Activated CD8-positive, alpha-beta T cell treated with anti-CD3 and anti-CD28 coated beads for 36 hours (primary cell): ENCODE measurements around the gene PRKN. TPM values are rescaled to one million over a fixed set of nuclear protein-coding genes. Genes with fewer than 3 reads are reported as not detected.

Experiments
- ATAC-seq: fragments of 200-7000 bp; cut with Tn5 transposase; one replicate; pipeline ENCODE4 v1.10.0; 2021; ENCODE audit warnings: mild to moderate bottlenecking, moderate library complexity
- CTCF ChIA-PET: fragments of 350-600 bp; sonication (Branson Sonifier 250); formaldehyde crosslinking; loops from one replicate; lab custom pipeline; 2021; ENCODE audit warnings: antibody characterized with exemption; lab: Charles Lee
- POLR2A ChIA-PET: fragments of 350-600 bp; sonication (Branson Sonifier 250); formaldehyde crosslinking; loops from one replicate; lab custom pipeline; 2021; ENCODE audit warnings: antibody characterized with exemption; lab: Charles Lee
- DNase-seq: peaks from one replicate; pipeline ENCODE4 v3.0.0-alpha.2; 2020
- H3K27ac Mint-ChIP-seq: one replicate; pipeline ENCODE4 v1.8.0; 2021; ENCODE audit warnings: mild to moderate bottlenecking, mixed read lengths
- H3K27me3 Mint-ChIP-seq: one replicate; pipeline ENCODE4 v1.8.0; 2021; ENCODE audit warnings: mixed read lengths
- H3K36me3 Mint-ChIP-seq: one replicate; pipeline ENCODE4 v1.8.0; 2021; ENCODE audit warnings: low read depth, mixed read lengths
- H3K4me1 Mint-ChIP-seq: one replicate; pipeline ENCODE4 v1.8.0; 2021; ENCODE audit warnings: low read depth, mixed read lengths
- H3K4me3 Mint-ChIP-seq: one replicate; pipeline ENCODE4 v1.8.0; 2021; ENCODE audit warnings: mild to moderate bottlenecking, moderate library complexity, mixed read lengths
- H3K9me3 Mint-ChIP-seq: one replicate; pipeline ENCODE4 v1.8.0; 2021; ENCODE audit warnings: mixed read lengths
- CTCF ChIP-seq: fragments of 200-600 bp; IDR thresholded peaks from one replicate; pipeline ENCODE4 v1.8.0; 2022; ENCODE audit warnings: antibody characterized with exemption, mild to moderate bottlenecking
- intact Hi-C: fragments of 100-400 bp; cut with micrococcal nuclease; formaldehyde crosslinking; loops from one replicate; pipeline ENCODE4 v1.10.0; 2022
- total RNA-seq, 2 experiments: library from RNA; stranded (reverse); gene quantifications; one replicate each; pipeline ENCODE4 v1.2.3, GENCODE V29; 2021

Gene PRKN
- total RNA-seq, 2 experiments from 2014 or later = 1.2 to 1.4 TPM

- no peaks in the 10 kb centered on the region for H3K9me3 Mint-ChIP-seq
- ChIA-PET POLR2A (no interaction called here), CTCF (interaction anchor here (0.9 kb wide), 1 partner anchor 17 kb away, joined by 3 read pairs; no protein-coding TSS in a partner anchor)
- no peaks in the 10 kb centered on the region for H3K36me3 Mint-ChIP-seq
- no peaks in the 10 kb centered on the region for H3K27me3 Mint-ChIP-seq
- H3K27ac Mint-ChIP-seq = no peak overlapping the region
- no peak for TF ChIP-seq CTCF
- H3K4me3 Mint-ChIP-seq = no peak overlapping the region
- no peak for DNase-seq
- ATAC-seq = no peak
- intact Hi-C loops = no loop called here
- H3K4me1 Mint-ChIP-seq = no peaks in the 10 kb centered on the region
Measured at GRCh38 chr6:161435748-161436070, 1291.9 kb downstream of the PRKN start.

- Mint-ChIP-seq H3K4me1 (no peaks in the 10 kb centered on the region), H3K27me3 (no peaks in the 10 kb centered on the region), H3K27ac (no peak overlapping the region), H3K9me3 (no peaks in the 10 kb centered on the region), H3K36me3 (no peaks in the 10 kb centered on the region), H3K4me3 (no peak overlapping the region)
- ATAC-seq (no peak), DNase-seq (no peak)
- intact Hi-C loops = no loop called here
- CTCF ChIA-PET = interaction anchor here (0.9 to 1.0 kb wide), 2 partner anchors 17 kb away, joined by 3 to 4 read pairs; no protein-coding TSS in a partner anchor
- POLR2A ChIA-PET = no interaction called here
- TF ChIP-seq CTCF = no peak
Measured at GRCh38 chr6:161434921-161435747, 1292.4 kb downstream of the PRKN start.

GRCh38 chr6:161434350-161434749 is 1293.2 kb downstream of the PRKN start:
- ATAC-seq (no peak), DNase-seq (no peak)
- ChIA-PET POLR2A (no interaction called here), CTCF (interaction anchor here (1.0 kb wide), 1 partner anchor 16 kb away, joined by 4 read pairs; no protein-coding TSS in a partner anchor)
- Mint-ChIP-seq H3K27ac (no peak overlapping the region), H3K4me1 (no peaks in the 10 kb centered on the region), H3K9me3 (peaks cover 1% of the 10 kb centered on the region), H3K4me3 (no peak overlapping the region), H3K36me3 (peaks cover 1% of the 10 kb centered on the region), H3K27me3 (no peaks in the 10 kb centered on the region)
- TF ChIP-seq CTCF = no peak
- intact Hi-C loops = no loop called here

GRCh38 chr6:161432546-161432945 is 1295.0 kb downstream of the PRKN start:
- ATAC-seq (no peak), DNase-seq (no peak)
- H3K4me3 Mint-ChIP-seq = no peak overlapping the region
- H3K27me3 Mint-ChIP-seq = no peaks in the 10 kb centered on the region
- H3K4me1 Mint-ChIP-seq = no peaks in the 10 kb centered on the region
- intact Hi-C loops = no loop called here
- H3K27ac Mint-ChIP-seq = no peak overlapping the region
- H3K36me3 Mint-ChIP-seq = peaks cover 2% of the 10 kb centered on the region
- peaks cover 4% of the 10 kb centered on the region for H3K9me3 Mint-ChIP-seq
- ChIA-PET POLR2A (no interaction called here), CTCF (no interaction called here)
- no peak for TF ChIP-seq CTCF

- Mint-ChIP-seq H3K36me3 (peaks cover 2% of the 10 kb centered on the region), H3K9me3 (peaks cover 4% of the 10 kb centered on the region), H3K4me3 (no peak overlapping the region), H3K27me3 (no peaks in the 10 kb centered on the region), H3K27ac (no peak overlapping the region), H3K4me1 (no peaks in the 10 kb centered on the region)
- POLR2A ChIA-PET = no interaction called here
- intact Hi-C loops = no loop called here
- ATAC-seq (no peak), DNase-seq (no peak)
- CTCF ChIA-PET = interaction anchor here (1.6 kb wide), 1 partner anchor 9 kb away, joined by 4 read pairs; no protein-coding TSS in a partner anchor
- no peak for TF ChIP-seq CTCF
Measured at GRCh38 chr6:161429921-161430490, 1297.6 kb downstream of the PRKN start.
